NCI-H345 treated with DMSO at 0.1 percent for 48 hours (cell line): ENCODE data around the gene FNDC10.

Experiments used
- DNase-seq: peaks from one replicate; lab custom pipeline; 2025; ENCODE audit not compliant: unreplicated experiment; lab: John Stamatoyannopoulos, UW

The FNDC10 gene

DNA sequence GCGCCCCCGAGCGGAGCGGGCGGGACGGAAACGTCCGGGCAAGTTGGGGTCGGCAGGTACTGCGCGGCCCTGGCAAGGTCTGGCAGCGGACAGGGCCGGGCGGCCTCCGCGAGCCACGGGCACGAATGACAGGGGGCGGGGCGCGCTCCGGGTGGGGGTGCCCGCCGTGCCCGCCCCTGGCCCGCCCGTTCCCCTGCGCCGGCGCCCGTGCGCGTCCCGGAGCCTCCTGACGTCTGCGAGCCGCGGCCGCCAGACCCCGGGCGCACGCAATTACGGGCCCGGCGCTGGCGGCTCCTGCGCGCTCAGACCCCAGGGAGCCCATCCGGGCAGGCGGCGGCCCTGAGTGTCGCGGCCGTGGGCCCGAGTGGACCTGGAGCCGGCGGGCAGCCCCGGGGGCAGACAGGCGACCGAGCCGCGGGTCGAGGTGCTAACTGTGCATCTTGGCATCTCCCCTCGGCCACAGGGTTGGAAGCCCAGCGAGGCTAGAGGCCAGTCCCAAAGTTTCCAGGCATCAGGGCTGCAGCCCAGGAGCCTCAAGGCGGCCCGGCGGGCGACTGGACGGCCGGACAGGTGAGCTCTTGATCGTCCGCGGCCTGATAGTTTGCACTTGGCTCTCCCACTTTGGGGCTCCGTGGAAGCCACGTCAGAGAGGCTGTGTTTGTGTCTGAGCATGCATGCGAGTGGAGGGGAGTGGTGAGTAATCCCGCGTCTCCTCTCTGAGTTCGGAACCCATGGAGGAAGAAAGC, 16.3 kb upstream of the FNDC10 start:
- no peak for DNase-seq

DNA sequence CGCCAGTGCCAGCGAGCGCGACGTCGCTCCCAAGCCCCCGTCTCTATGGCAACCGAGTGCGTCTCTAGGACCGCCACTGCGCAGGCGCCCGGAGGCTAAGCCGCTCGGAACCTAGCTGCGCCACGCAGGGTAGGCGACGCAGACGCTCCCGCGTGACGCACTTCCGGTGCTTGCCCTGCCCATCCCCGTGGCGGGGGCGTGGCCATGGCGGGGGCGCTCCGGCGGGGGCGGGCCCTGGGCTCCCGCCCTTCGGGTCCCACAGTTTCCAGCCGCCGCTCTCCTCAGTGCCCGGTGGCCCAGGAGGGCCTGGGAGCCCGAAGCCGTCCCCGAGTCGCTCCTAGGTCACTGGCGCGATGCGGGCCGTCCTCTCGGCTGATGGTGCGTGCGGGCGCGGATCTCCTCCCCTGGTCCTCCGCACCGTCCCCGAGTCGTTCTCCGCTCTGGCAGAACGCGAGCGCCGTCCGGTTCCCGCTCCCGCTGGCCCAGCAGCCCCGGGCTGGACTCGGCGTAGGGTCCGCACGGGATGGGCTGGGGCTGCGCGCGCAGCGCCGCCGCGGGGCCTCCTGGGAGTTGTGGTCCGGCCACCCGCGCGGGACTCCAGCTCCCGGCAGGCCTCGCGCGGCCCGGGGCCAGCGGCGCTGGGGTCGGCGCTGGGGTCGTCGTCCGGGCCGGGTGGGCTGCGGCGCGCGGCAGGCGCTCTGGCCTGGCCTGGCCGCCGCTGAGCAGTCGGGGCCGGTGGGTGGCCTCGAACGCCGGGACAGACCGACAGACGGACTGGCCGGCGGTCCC, 15.5 kb upstream of the FNDC10 start, which contains the start of gene MIB2:
Gene MIB2 (plus strand): TSS at position 245 of the 789 bp plus-strand sequence. CDS start 7,953 bp downstream, outside the sequence.
- DNase-seq, result peak; percentile 96

DNA sequence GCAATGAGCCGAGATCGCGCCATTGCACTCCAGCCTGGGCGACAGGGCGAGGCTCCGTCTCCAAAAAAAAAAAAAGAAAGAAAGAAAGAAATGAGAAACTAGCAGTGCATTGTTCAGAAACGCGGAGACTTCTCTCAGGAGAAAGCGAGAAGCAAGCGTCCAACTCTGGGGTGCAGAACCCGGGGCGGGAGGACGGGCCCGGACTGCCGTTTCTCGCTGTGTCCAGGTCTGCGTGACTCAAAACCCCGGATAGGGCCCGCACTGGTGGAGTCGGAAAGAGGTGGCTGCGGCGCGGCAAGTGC, 15.0 kb upstream of the FNDC10 start:
- no peak for DNase-seq

DNA sequence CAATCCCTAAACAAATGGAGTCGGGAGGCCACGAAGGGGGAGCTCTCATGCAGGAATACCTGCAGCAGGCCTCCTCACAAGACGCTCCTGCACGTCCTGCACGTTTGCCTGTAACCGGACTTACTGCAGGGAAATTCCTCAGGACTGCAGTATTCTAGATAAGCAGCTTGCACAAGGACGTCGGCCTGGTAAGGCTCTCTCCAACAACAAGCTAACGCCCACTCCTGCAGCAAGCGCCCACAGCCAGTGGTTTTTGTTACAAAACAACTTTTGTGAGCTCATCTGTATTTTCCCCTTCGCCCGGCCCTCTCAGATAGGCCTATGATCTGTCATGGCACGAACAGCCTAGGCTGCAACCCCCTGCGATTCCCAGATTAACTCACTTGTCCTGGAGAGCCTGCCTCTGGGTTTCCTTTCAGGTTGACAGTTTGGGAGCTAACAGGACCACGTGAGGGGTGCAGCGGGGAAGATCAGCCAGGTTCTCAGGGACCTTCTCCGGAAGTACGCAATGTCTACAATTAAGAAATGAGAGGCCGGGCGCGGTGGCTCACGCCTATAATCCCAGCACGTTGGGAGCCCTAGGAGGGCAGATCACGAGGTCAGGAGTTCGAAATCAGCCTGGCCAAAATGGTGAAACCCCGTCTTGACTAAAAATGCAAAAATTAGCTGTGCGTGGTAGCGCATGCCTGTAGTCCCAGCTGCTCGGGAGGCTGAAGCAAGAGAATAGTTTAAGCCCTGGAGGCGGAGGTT, 14.4 kb upstream of the FNDC10 start:
- no peak for DNase-seq

DNA sequence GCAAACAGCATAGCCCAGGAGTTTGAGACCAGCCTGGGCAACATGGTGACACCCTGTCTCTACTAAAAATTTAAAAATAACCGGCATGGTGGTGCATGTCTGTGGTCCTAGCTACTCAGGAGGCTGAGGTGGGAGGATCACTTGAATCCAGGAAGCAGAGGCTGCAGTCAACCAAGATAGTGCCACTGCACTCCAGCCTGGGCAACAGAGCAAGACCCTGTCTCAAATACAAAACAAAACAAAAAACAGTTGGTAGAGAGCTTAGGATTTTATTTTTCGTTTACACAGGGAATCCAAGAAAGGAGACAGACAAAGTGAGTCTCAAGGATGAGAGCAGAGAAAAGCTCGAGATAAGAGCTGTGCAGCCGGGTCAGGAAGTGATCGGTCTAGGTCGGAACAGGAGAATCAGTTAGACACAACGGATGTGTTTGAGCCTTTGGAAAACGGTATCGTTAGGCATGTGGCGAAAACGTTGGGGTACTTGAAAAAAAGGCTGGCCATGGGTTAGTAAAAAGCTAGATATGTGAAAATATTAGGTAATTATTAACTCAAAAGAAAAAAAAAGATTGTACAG, 13.7 kb upstream of the FNDC10 start:
- no peak for DNase-seq

DNA sequence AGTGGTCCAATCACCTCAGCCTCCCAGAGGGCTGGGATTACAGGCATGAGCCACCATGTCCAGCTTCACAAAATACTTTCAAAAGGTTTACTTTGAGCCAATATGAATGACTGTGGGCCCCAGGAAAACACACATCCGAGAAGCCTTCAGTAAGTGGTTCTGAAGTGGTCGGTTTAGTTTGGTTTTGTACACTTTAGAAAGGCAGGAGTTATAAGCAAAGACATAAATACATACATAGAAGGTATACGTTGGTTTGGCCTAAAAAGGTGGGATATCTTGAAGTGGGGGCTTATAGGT, 12.1 kb upstream of the FNDC10 start:
- no peak for DNase-seq

DNA sequence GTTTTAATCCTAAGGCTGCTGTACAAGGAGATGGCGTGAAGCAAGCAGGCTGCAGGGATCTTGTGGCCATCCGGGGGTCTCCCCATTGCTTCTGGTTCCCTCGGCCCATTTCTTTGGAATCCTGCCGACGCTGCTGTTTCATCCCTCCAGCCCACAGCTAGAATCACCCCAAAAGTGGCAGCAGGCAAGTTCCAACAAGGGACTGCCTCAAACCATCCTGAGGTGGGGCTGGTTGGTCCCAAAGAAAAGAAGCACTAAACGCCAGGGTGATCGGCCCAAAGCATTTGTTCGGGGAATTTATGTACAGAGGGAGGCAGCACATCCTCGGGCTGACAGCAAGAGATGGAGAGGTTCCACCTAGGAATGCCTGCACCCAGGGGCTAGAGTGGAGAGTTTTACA, 10.9 kb upstream of the FNDC10 start:
- no peak for DNase-seq

DNA sequence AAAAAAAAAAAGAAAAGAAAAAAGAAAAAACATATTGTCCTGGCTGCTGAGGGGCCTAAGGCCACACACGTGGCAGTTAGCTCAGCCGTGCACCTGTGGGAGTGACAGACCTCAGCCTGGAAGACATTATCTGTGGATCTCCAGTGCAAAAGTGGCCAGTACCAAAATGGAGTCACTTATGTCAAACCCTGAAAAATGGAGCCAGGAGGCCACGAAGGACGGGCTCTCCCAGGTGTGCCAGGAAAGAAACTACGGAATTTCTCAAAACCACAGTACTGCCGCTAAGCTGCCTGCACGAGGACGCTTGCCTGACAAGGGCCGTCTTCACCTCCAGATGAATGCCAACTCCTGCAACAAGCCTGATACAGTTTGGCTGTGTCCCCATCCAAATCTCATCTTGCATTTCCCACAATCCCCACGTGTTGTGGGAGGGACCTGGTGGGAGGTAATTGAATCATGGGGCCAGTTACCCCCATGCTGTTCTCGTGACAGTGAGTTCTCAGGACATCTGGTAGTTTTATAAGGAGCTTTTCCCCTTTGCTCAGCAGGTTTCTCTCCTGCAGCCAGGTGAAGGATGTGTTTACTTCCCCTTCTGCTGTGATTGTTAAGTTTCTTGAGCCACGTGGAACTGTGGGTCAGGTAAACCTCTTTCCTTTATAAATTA, 10.0 kb upstream of the FNDC10 start:
- DNase-seq, result no peak

DNA sequence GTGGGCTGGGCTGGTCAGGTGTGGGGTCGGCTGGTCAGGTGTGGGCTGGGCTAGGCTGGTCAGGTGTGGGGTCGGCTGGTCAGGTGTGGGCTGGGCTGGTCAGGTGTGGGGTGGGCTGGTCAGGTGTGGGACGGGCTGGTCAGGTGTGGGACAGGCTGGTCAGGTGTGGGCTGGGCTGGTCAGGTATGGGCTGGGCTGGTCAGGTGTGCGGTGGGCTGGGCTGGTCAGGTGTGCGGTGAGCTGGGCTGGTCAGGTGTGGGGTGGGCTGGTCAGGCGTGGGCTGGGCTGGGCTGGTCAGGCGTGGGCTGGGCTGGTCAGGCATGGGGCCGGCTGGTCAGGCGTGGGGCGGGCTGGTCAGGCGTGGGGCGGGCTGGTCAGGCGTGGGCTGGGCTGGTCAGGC, 6.3 kb upstream of the FNDC10 start:
- DNase-seq, result no peak

DNA sequence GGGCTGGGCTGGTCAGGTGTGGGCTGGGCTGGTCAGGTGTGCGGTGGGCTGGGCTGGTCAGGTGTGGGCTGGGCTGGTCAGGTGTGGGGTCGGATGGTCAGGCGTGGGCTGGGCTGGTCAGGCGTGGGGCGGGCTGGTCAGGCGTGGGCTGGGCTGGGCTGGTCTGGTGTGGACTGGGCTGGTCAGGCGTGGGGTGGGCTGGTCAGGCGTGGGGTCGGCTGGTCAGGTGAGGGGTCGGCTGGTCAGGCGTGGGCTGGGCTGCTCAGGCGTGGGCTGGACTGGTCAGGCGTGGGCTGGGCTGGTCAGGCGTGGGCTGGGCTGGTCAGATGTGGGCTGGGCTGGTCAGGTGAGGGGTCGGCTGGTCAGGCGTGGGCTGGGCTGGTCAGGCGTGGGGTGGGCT, 5.8 kb upstream of the FNDC10 start:
- DNase-seq, result no peak

DNA sequence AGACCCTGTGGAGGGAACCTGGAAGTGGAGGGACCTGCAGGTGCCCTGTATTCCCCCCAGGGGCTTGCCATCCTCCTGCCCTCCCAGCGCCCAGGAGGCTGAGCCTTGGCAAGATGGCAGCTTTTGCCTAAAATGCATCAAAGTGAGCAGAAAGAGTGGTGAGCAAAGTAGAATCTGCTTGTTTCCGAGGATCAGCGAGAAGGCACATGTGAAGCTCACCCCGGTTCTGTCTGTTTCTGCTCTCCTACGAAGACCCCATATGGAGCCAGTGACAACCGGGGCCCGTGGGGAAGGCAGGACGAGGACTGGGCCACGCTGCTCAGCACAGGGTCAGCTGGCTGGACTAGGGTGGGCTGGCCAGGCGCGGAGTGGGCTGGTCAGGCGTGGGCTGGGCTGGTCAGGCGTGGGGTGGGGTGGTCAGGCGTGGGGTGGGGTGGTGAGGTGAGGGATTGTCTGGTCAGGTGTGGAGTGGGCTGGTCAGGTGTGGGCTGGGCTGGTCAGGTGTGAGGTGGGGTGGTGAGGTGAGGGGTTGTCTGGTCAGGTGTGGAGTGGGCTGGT, 5.2 kb upstream of the FNDC10 start:
- no peak for DNase-seq

DNA sequence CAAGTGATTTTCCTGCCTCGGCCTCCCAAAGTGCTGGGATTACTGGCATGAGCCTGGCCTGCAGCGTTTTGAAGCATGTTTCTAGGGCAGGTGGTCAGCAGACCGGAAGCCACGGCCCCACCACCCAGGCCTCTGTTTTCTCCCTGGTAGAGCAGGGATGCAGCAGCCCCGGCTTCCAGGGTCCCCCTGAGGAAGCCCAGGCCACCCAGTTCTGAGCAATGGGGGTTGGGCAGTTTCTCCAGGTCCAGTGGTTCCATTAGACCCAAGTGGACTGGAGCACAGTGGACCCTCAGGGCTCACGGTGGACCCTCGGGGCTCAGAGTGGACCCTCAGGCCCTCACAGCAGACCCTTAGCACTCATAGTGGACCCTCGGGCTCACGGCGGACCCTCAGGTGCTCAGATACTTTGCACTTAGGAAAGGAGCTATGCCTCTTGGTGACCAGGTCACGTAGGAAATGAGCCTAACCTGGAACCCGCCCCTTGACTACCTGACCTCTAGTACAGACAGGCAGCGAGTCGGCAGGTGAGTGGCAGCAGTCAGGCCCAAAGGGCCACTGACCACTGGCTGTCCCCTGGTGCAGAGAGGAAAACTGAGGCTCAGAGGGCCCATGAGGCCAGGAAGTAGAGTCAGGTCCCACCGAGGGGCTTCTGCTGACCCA, 4.6 kb upstream of the FNDC10 start:
- DNase-seq, result no peak

DNA sequence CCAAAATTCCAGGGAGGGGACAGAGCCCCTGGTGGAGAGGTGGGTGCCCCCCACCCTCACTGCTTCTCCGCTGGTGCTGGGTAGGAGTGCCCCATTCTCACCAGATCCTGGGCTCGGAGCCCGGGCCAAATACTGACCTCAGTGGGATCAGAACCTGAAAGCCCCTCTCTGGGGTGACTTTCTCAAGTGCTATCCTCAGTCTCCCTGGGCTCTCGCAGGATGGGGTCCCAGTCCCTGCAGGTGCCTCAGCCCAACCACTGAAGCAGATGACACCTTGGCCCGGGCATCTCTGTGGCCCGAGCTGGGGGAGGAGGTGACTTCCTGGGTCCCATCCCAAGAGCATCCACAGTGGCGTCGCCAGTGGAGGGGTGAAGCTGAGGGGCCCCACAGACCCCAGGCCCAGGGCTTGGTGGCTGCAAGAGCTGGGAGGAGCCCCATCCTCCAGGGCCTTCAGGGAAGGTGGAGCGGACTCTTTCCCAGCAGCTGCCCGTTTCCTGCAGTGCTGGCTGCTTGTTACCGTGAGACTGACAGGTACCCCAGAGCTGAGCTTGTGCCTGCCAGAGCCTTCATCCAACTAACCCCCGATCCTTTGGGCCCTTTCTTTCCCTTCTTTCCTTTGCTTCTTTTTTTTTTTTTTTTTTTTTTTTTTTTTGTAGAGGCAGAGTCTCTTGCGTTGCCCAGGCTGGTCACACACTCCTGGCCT, 3.9 kb upstream of the FNDC10 start:
- no peak for DNase-seq

DNA sequence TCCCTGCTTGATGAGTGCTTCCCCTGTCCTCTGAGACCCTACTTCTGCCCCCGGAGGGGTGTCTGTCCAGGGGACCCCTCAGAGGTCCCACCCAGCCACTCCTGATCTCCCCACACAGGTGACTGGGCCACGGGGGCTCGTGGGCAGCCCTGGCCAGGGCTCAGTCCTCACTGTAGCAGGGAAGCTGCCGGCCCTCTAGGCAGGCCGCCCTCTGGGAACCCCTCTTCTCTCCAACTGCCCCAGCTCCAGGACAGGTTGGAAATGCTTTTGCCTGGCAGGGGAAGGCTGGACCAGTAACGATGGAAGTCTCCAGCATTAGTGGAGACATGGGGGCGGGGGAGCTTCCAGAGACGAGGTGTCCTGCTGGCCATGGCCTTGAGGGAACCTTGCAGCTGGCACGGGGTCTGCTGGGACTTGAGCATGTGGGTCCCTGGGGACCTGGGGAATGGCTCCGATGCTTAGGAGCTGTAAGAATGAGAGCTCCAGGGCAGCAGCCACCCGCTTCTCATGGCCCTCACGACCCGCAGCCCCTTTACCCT, 3.1 kb upstream of the FNDC10 start:
- no peak for DNase-seq

DNA sequence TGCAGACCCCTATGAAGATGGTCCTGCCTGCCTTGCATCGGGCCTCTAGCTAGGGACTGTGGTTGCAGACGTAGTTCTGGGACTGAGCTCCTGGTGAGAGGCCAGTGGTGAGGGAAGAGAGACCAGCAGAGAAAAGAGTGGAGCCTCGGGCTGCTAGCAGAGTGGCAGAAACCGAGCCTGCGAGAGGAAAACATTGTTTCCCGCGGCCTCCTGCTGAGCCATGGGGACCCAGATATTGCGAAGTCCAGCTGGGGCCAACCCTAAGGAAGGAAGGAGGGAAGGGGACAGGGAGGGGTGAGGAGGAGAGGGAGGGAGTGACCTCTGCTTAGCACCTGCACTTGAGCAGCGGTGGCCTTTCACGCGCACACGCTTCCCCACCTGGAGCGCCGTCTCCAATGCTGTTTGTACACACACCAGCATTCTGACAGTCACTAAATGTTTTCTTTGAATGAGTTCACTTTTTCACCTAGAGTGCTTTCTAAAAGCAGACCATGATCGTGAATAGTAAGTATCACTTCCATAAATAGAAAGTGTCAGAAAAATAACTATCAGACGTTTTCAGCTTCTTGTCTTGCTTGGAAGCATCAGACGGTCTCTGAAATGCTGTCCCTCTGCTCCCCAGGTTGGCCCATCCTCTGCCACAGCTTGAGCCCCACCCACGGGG, 2.5 kb upstream of the FNDC10 start:
- DNase-seq, result no peak

DNA sequence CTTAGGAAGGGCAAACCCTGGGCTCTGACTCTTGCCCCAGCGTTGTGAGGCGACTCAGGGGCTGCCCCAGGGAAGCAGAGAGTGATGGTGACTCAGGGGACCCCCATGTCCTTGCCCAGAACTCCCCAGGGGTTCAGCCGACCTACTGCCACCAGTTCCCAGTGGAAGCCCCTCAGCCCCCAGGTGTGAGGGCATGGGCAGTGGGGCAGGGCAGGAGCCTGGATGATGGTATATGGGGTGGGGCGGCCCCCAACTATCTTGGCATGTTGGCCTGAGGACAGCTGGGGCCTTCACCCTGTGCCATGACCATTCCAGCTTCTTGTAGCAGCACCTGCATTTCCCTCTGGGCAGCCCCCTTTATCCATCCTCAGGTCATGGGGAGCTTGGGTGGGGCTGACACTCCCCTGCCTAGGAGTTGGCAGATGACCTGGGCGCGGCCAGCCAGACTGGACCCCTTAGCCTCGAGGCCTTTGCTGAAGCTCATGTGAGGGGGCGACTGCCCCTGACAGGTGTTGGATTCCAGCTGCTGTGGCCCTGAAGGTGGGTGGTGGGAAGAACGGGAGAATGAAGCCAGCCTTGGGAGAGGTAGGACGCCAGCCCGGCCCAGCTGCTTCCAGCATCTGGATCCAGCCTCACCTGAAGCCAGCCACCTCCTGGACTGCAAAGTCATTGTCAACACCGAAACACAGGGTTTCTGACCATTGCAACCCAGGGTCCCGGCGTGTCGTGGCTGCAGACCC, 1.8 kb upstream of the FNDC10 start:
- no peak for DNase-seq

DNA sequence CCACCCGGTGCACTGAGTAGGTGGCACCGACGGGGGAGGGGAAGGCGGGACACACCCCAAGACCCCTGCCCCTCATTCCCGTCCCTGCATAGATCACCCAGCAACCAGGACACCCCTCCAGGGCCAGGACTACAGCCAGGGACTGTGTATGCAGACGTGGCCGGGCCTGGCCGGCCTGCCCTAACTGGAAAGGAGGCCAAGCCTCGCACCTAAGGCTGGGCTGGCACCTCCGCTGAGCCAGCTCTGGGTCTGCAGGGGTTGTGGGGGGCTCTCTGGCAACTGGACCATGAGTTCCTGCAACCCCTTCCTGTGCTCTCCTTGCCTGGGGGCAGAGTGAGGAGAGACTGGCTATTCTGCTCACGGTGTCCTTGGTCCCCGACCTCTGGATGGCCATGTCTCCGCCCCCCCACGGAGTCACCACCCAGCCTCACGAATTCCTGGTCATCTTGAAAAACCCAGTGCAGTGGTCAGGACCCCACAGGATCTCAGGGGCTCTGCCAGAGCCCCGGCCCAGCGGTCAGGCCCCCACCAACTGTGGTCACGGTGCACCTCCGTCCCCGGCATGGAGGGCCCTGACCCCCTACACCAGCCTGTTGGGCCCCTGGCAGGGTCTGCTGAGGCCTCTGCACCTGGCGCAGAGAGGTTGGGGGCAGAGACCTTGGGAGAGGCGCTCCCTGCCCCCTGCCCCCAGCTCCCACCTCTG, 1.1 kb upstream of the FNDC10 start:
- no peak for DNase-seq
